ENCODE data around the gene SYNE2.
"Not testable (repeated sequence)": the region's sequence is repeated elsewhere in the genome, so short reads cannot be mapped to it uniquely, and the experiment has no call there.

The SYNE2 gene

GRCh38 chr14:64182908-64183307 is 330.1 kb downstream of the SYNE2 start:
- H3K9ac ChIP-seq (ENCODE audit: low read length); H3K36me3 ChIP-seq (ENCODE audit: control insufficient read depth, insufficient read depth, low read length); H3K4me1 ChIP-seq (ENCODE audit: control insufficient read depth, insufficient read depth, low read length); H3K9me3 ChIP-seq (ENCODE audit: control insufficient read depth, low read length); H3K4me3 ChIP-seq (ENCODE audit: low read length); H3K27me3 ChIP-seq (ENCODE audit: control insufficient read depth, insufficient read depth, low read length): not testable (repeated sequence)

DNA sequence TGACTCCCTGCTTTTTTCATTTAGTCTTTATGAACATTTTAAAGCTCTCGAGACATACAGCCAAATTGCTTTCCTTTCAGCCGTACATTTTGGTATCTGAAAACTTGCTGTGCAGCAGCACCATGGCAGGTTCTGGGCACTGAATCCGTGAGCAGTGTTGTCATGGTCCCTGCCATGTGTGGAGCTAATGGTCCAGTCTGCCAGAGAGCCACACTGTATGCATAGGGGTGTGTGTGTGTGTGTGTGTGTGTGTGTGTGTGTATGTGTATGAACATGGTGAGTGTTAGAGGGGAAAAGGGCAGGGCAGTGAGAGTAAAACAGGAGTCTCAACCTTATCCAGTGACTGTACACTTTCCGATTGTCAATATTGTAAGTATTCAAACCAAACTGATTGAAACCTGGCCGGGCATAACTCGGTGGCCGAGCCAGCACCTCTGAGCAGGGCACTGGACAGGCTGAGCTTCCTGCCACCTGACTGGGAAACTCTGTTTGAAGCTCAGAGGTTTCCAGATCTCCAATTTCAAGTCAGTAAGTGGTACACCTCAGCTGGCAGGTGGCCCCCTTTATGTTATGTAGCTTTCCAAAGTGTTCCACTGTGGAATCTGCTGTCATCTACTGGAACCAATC is 331.4 kb downstream of the SYNE2 start:
- Histone ChIP-seq H3K9ac (ENCODE audit: low read length) (no peak overlapping the region), H3K4me3 (ENCODE audit: low read length) (no peak overlapping the region), H3K36me3 (ENCODE audit: control insufficient read depth, insufficient read depth, low read length) (no peaks in the 10 kb centered on the region), H3K4me1 (ENCODE audit: control insufficient read depth, insufficient read depth, low read length) (no peaks in the 10 kb centered on the region), H3K9me3 (ENCODE audit: control insufficient read depth, low read length) (no peaks in the 10 kb centered on the region), H3K27me3 (ENCODE audit: control insufficient read depth, insufficient read depth, low read length) (no peaks in the 10 kb centered on the region)

GRCh38 chr14:64185184-64185583 is 332.4 kb downstream of the SYNE2 start:
- H3K27me3 ChIP-seq (ENCODE audit: control insufficient read depth, insufficient read depth, low read length), result no peaks in the 10 kb centered on the region
- no peaks in the 10 kb centered on the region for H3K36me3 ChIP-seq (ENCODE audit: control insufficient read depth, insufficient read depth, low read length)
- no peak overlapping the region for H3K9ac ChIP-seq (ENCODE audit: low read length)
- no peaks in the 10 kb centered on the region for H3K4me1 ChIP-seq (ENCODE audit: control insufficient read depth, insufficient read depth, low read length)
- H3K9me3 ChIP-seq (ENCODE audit: control insufficient read depth, low read length), result no peaks in the 10 kb centered on the region
- H3K4me3 ChIP-seq (ENCODE audit: low read length), result no peak overlapping the region

GRCh38 chr14:64186231-64187129 is 333.7 kb downstream of the SYNE2 start:
- Histone ChIP-seq H3K27me3 (ENCODE audit: control insufficient read depth, insufficient read depth, low read length) (no peaks in the 10 kb centered on the region), H3K4me3 (ENCODE audit: low read length) (no peak overlapping the region), H3K9ac (ENCODE audit: low read length) (no peak overlapping the region), H3K4me1 (ENCODE audit: control insufficient read depth, insufficient read depth, low read length) (no peaks in the 10 kb centered on the region), H3K36me3 (ENCODE audit: control insufficient read depth, insufficient read depth, low read length) (no peaks in the 10 kb centered on the region), H3K9me3 (ENCODE audit: control insufficient read depth, low read length) (no peaks in the 10 kb centered on the region)

DNA sequence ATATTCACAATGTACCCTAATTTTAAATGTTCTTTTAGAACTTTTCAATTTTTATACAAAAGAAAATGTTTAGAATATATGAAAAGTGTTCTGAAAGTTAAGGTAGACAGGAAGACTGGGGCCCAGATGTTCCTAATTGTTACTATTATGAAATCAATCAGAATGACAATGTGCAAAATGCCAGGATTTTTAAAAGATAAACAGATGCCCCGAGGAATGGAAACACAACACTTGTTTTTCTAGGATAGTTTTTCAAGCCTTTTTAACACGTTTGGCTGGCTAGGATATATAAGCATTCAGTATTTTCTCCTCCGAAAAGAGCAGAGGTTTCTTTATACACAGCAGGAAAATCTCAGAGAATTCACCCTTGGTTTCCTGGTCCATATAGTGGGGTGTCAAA is 334.5 kb downstream of the SYNE2 start:
- Histone ChIP-seq H3K4me1 (ENCODE audit: control insufficient read depth, insufficient read depth, low read length) (no peaks in the 10 kb centered on the region), H3K27me3 (ENCODE audit: control insufficient read depth, insufficient read depth, low read length) (no peaks in the 10 kb centered on the region), H3K4me3 (ENCODE audit: low read length) (no peak overlapping the region), H3K36me3 (ENCODE audit: control insufficient read depth, insufficient read depth, low read length) (no peaks in the 10 kb centered on the region), H3K9me3 (ENCODE audit: control insufficient read depth, low read length) (no peaks in the 10 kb centered on the region), H3K9ac (ENCODE audit: low read length) (no peak overlapping the region)

DNA sequence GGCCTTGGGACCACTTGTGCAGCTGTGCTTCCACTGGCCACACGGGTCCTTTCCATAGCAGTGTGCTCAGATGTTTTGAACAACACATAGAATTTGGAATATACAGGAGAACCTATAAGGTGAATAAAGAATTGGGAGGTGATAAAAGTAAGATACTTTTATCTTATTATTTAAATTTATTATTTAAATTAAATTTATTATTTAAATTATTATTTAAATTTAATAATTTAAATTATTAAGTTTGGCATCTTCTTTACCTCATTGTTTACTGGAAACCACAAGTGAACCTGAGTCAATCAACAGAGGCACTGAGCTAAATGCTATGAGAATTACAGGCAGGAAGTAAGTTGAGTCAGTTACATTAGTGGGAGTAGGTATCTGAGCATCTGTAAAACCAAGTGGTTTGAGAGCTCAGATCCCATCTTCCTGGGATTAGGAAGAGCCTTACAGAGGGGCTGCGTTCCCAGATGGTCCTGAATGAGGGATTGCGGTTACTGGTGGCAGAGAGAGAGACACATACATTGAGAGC is 338.2 kb downstream of the SYNE2 start:
- H3K4me3 ChIP-seq (ENCODE audit: low read length), result no peak overlapping the region
- no peak overlapping the region for H3K9ac ChIP-seq (ENCODE audit: low read length)
- no peaks in the 10 kb centered on the region for H3K4me1 ChIP-seq (ENCODE audit: control insufficient read depth, insufficient read depth, low read length)
- H3K9me3 ChIP-seq (ENCODE audit: control insufficient read depth, low read length), result no peaks in the 10 kb centered on the region
- no peaks in the 10 kb centered on the region for H3K27me3 ChIP-seq (ENCODE audit: control insufficient read depth, insufficient read depth, low read length)
- no peaks in the 10 kb centered on the region for H3K36me3 ChIP-seq (ENCODE audit: control insufficient read depth, insufficient read depth, low read length)

DNA sequence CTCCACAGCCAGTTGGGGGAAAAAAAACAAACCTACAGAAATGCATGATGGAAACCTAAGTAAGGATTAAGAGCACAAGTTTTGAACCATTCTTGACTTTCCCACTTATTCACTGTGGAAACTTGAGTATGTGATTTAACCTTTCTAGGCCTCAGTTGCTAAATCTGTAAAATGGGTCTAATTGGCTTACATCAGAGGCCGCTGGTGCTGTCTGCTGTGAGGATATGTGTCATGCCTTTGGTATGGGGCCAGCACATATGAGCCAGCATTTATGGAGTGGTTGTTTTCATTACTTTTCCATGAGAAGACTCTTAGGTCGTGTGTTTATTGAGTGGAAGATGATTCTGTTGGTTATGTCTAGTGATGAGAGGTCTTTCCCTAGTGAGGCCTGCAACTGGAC is 339.0 kb downstream of the SYNE2 start:
- no peaks in the 10 kb centered on the region for H3K36me3 ChIP-seq (ENCODE audit: control insufficient read depth, insufficient read depth, low read length)

GRCh38 chr14:64193821-64194220 is 341.0 kb downstream of the SYNE2 start:
- H3K4me3 ChIP-seq (ENCODE audit: low read length), result no peak overlapping the region
- no peaks in the 10 kb centered on the region for H3K27me3 ChIP-seq (ENCODE audit: control insufficient read depth, insufficient read depth, low read length)
- no peaks in the 10 kb centered on the region for H3K36me3 ChIP-seq (ENCODE audit: control insufficient read depth, insufficient read depth, low read length)
- H3K9ac ChIP-seq (ENCODE audit: low read length), result no peak overlapping the region
- H3K4me1 ChIP-seq (ENCODE audit: control insufficient read depth, insufficient read depth, low read length), result no peaks in the 10 kb centered on the region
- H3K9me3 ChIP-seq (ENCODE audit: control insufficient read depth, low read length), result no peaks in the 10 kb centered on the region

More for the DNA sequence above, 339.0 kb downstream of the SYNE2 start:
- Histone ChIP-seq H3K9ac (ENCODE audit: low read length) (no peak overlapping the region), H3K4me1 (ENCODE audit: control insufficient read depth, insufficient read depth, low read length) (no peaks in the 10 kb centered on the region), H3K4me3 (ENCODE audit: low read length) (no peak overlapping the region), H3K9me3 (ENCODE audit: control insufficient read depth, low read length) (no peaks in the 10 kb centered on the region), H3K27me3 (ENCODE audit: control insufficient read depth, insufficient read depth, low read length) (no peaks in the 10 kb centered on the region)

GRCh38 chr14:64194404-64194803 is 341.6 kb downstream of the SYNE2 start:
- Histone ChIP-seq H3K27me3 (ENCODE audit: control insufficient read depth, insufficient read depth, low read length) (no peaks in the 10 kb centered on the region), H3K9me3 (ENCODE audit: control insufficient read depth, low read length) (no peaks in the 10 kb centered on the region), H3K4me3 (ENCODE audit: low read length) (no peak overlapping the region), H3K9ac (ENCODE audit: low read length) (no peak overlapping the region), H3K36me3 (ENCODE audit: control insufficient read depth, insufficient read depth, low read length) (no peaks in the 10 kb centered on the region), H3K4me1 (ENCODE audit: control insufficient read depth, insufficient read depth, low read length) (no peaks in the 10 kb centered on the region)

DNA sequence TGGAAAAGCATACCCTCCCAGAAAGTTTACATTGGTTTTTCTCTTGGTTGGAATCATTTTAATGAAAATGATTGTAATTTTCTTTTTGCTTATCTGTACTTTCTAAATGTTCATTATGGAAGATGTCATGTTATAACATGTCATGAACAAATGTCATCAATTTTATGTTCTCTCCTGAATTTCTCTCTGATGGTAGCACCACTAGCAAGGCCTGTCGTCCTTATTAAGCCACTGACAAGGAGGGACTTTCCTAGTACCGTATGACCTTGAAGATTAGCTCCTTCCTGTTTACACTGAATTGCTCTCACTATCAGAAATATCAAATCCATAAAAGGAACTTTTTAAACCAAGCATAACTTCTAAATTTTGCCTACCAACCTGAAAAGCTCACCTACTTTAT is 342.4 kb downstream of the SYNE2 start:
- H3K27me3 ChIP-seq (ENCODE audit: control insufficient read depth, insufficient read depth, low read length), result no peaks in the 10 kb centered on the region
- H3K9me3 ChIP-seq (ENCODE audit: control insufficient read depth, low read length), result no peaks in the 10 kb centered on the region
- H3K4me1 ChIP-seq (ENCODE audit: control insufficient read depth, insufficient read depth, low read length), result no peaks in the 10 kb centered on the region
- H3K4me3 ChIP-seq (ENCODE audit: low read length), result no peak overlapping the region
- H3K9ac ChIP-seq (ENCODE audit: low read length), result no peak overlapping the region
- H3K36me3 ChIP-seq (ENCODE audit: control insufficient read depth, insufficient read depth, low read length), result no peaks in the 10 kb centered on the region

- Histone ChIP-seq H3K9me3 (ENCODE audit: control insufficient read depth, low read length) (no peaks in the 10 kb centered on the region), H3K27me3 (ENCODE audit: control insufficient read depth, insufficient read depth, low read length) (no peaks in the 10 kb centered on the region), H3K4me3 (ENCODE audit: low read length) (no peak overlapping the region), H3K4me1 (ENCODE audit: control insufficient read depth, insufficient read depth, low read length) (peaks cover 5% of the 10 kb centered on the region), H3K9ac (ENCODE audit: low read length) (no peak overlapping the region), H3K36me3 (ENCODE audit: control insufficient read depth, insufficient read depth, low read length) (no peaks in the 10 kb centered on the region)
These were observed 343.3 kb downstream of the SYNE2 start for GRCh38 chr14:64196056-64196455.

DNA sequence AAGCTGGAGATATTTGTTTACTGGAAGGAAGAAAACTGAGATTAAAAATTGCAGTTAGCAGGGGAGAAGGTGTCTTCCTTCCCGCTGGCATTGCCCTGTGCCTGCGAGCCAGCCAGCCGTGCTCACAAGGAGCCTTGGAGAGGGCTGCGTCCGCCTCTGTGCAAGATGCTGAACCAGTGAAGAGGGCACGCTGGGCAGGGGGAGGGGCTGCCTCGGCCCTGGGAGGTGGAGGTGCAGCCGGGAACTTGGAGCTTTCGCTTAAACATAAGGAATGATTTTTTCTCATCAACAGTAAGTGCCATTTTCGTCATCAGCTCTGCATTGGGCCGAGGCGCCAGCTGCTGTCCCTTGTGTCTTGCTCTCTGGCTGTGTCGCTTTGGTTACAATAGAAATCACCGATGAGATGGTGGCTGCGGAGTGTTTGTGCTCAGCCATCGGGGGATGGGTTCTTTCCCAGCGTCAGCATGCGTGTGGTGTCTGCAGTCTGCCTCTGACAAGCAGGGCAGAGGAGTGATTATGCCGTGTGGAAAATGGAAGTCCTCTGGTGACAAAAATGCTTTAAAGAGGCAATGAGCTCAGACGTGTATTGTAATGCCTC is 344.1 kb downstream of the SYNE2 start:
- no peaks in the 10 kb centered on the region for H3K27me3 ChIP-seq (ENCODE audit: control insufficient read depth, insufficient read depth, low read length)
- H3K4me3 ChIP-seq (ENCODE audit: low read length), result no peak overlapping the region
- H3K4me1 ChIP-seq (ENCODE audit: control insufficient read depth, insufficient read depth, low read length), result peaks cover 10% of the 10 kb centered on the region
- H3K9me3 ChIP-seq (ENCODE audit: control insufficient read depth, low read length), result no peaks in the 10 kb centered on the region
- H3K9ac ChIP-seq (ENCODE audit: low read length), result no peak overlapping the region
- no peaks in the 10 kb centered on the region for H3K36me3 ChIP-seq (ENCODE audit: control insufficient read depth, insufficient read depth, low read length)
